HG03175 (cell line): ENCODE results near the gene TMEM247.

ENCODE experiments used
- ATAC-seq: cut with Tn5 transposase; IDR thresholded peaks from one replicate; pipeline ENCODE4 v1.9.1; 2021; ENCODE audit warnings: mild to moderate bottlenecking, moderate library complexity; ENCODE audit not compliant: unreplicated experiment

TMEM247 gene

GRCh38 chr2:46479265-46479664 is at the start of gene TMEM247:
Gene TMEM247 (plus strand): TSS chr2:46479565.
- ATAC-seq: no peak

DNA sequence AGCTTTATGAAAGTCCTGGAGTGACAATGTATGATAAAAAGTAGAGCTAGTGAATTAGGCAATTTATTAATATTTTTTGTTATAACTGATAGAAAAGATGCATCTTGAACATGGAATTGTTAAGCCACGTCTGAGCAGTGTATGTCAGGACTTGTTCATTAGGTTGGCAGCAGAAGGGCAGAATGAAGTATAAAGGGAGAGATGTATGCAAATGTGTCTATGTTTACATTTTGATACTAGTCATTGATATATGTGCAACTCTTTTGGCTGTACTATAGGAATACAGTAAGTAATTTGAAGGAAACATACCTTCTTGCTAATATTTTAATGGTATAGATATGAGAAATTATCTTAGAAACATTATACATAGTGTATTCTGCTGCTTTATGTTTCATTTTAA is 49.0 kb upstream of the TMEM247 start:
- no peak for ATAC-seq

GRCh38 chr2:46430992-46431391 is 48.4 kb upstream of the TMEM247 start:
- no peak for ATAC-seq

DNA sequence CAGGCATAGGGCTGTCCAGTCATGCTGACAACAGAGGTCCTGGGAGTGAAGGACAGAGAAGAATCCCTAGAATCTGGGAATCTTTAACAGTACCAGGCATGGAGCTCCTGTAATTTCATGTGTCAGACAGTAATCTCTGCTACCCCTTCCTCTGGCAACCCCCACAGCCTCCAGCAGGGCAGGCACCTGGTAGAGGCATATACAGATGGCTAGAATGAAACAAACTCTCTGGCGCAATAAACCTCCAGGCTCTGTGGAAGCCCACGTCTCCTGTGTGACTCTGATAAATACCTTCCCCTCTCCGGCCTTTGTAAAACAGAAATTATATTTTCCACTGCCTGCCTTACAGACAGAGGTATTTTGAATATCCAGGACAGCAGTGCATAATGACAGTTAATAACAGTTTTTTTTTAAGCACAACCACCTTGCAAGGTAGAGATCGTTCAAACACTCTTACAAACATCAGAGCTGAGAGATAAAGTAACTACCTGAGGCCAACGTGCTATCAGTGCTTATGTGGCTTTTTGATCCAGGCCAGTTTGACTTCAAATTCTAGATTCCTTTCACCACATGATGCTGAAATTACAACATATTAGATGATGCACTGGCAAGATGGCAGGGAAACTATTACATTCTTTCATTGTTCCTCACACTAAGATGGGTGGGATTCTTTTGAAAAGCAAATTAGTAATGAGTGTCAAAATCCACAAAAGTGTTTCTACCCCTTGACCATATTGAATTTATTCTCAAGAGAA is 47.7 kb upstream of the TMEM247 start:
- ATAC-seq: no peak

- ATAC-seq: no peak
Observed at GRCh38 chr2:46434851-46435273, 44.5 kb upstream of the TMEM247 start.

- ATAC-seq: no peak
Observed at GRCh38 chr2:46435353-46435752, 44.0 kb upstream of the TMEM247 start.

DNA sequence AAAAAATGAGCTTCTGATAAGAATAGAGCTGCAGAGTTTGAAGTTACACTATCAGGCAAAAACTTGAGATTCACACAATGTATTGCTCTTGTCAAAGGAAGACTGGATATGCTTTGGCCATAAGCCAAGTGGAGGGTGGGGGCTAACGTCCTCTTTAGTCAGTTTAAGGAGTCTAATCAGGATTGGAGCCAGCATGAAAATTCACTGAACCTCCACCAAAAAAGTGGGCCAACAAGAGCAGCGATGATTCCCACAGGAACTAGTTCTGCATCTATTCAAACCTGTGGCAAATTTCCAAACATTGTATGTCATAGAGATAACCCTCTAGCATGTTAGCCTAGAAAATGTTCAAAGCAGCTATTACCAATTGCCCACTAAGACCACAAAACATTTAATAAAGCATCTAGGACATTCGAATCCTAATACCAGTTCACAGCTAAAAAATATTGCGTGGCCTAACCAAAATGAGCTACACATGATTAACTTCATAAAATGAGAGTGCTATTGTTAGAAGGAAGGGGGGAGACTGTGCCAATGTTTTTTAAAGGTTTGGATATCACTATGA is 43.5 kb upstream of the TMEM247 start:
- ATAC-seq: no peak

- no peak for ATAC-seq
Observed at GRCh38 chr2:46436800-46437199, 42.6 kb upstream of the TMEM247 start.

DNA sequence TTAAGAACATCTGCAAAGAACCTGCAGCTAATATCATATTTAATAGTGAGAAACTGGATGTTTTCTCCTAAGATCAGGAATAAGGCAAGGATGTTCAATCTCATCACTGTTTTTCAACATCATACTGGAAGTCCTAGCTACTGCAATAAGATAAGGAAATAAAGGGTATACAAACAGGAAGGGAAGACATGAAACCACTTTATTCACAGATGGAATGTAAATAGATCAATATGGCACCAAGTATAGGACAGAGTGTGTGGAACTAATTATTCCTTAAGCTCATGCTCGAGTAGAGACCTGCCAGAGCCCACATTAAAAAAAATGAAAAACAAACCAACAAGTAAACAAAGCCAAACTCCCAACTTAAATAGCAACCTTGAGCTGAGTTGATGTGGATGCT is 41.3 kb upstream of the TMEM247 start:
- ATAC-seq: no peak

- ATAC-seq: no peak
Observed at GRCh38 chr2:46438794-46439193, 40.6 kb upstream of the TMEM247 start.

DNA sequence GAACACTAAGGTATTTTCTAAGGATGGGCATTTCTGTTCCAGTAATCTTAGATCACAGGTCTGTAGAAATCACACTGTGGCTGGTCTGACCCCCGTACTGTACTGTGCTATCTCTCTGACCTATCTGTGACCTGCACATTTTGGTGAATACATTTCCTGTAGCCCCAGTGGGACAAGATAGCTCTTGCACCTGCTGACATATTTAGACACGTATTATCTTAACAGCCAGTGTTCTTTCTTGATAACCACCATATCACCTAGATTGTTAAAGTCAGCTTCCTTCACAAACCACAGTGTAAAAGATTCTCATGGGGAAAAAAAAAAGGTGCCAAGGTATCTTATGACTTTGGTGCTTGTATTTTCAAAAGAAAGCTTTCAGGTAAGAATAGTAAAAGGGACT is 39.8 kb upstream of the TMEM247 start:
- peak; percentile 71 for ATAC-seq

GRCh38 chr2:46441838-46442712 is 37.3 kb upstream of the TMEM247 start:
- ATAC-seq: no peak

DNA sequence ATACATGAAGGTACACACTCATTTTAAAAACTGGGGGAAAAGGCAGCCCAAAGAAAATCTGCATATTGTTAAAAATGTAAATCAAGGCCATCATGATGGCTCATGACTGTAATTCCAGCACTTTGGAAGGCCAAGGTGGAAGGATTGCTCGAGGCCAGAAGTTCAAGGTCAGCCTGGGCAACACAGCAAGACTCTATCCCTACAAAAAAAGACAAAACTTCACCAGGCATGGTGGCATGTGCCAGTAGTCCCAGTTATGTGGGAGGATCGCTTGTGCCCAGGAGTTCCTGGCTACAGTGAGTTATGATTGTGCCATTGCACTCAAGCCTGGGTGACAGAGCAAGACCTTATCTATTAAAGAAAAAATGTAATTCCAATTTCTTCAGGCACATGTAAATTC is 34.6 kb upstream of the TMEM247 start:
- no peak for ATAC-seq

GRCh38 chr2:46445556-46445955 is 33.8 kb upstream of the TMEM247 start:
- no peak for ATAC-seq

DNA sequence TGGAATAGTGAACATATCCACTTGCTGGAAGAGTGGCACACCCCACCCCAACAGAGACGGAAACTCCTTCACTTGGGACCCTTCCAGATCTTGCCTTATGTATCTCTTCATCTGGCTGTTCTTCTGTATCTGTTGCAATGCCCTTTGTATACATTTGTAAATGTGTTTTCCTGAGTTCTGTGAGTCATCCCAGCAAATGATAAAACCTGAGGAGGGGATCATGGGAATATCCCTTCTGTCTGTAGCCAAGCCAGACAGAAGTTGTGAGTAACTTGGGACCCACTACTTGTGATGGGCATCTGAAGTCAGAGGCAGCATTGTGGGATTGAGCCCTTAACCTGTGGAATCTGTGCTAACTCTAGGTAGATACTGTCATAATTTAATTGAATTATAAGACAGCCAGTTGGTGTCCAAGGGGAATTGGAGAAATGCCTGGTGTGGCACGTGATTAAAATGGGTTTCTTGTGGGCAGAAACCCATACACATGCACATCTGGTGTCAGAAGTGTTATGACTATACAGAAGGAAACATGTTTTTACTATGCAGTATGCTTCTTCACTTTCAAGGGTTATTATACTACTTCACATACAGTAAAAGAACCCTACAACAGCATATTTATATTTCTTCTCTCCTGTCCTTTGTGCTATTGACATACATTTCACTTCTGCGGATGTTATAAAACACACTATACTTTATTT is 32.3 kb upstream of the TMEM247 start:
- no peak for ATAC-seq

- no peak for ATAC-seq
Observed at GRCh38 chr2:46447649-46448048, 31.7 kb upstream of the TMEM247 start.

DNA sequence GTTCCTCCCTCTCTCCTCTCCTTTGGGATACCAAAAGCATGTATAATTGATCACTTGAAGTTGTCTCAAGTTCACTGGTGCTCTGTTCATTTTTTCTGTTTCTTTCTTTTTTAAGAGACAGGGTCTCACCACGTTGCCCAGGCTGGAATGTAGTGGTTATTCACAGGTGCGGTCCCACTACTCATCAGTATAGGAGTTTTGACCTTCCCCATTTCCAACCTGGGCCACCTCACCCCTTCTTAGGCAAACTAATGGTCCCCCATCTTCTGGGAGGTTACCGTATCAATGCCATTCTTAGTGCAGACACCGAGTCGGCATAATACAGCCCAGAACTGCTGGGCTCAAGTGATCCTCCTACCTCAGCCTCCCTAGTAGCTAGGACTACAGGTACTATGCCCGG is 31.3 kb upstream of the TMEM247 start:
- ATAC-seq: no peak

GRCh38 chr2:46448641-46449040 is 30.7 kb upstream of the TMEM247 start:
- no peak for ATAC-seq

- no peak for ATAC-seq
Observed at GRCh38 chr2:46449700-46450099, 29.7 kb upstream of the TMEM247 start.

GRCh38 chr2:46451131-46451711 is 28.1 kb upstream of the TMEM247 start:
- no peak for ATAC-seq

DNA sequence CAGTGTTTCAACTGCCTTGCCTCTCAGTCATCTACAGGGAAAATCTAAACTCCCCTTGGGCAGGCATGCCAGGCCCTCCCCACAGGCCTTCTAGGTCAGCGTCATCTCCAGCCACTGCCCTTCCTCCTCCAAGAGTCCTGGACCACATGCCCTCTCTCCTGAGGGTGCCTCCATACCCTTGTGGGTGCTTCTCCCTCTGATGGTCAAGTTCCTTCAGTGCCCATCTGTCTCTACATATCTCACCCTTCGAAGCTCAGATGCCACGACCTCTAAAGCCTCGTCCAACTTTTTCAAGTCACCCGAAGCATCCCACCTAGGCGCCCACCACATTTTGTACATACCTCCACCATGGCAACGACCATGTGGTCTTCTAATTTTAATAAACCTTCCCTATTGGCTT is 22.6 kb upstream of the TMEM247 start:
- ATAC-seq: no peak
